ENCODE measurements around the gene NAGPA.

The NAGPA gene

DNA sequence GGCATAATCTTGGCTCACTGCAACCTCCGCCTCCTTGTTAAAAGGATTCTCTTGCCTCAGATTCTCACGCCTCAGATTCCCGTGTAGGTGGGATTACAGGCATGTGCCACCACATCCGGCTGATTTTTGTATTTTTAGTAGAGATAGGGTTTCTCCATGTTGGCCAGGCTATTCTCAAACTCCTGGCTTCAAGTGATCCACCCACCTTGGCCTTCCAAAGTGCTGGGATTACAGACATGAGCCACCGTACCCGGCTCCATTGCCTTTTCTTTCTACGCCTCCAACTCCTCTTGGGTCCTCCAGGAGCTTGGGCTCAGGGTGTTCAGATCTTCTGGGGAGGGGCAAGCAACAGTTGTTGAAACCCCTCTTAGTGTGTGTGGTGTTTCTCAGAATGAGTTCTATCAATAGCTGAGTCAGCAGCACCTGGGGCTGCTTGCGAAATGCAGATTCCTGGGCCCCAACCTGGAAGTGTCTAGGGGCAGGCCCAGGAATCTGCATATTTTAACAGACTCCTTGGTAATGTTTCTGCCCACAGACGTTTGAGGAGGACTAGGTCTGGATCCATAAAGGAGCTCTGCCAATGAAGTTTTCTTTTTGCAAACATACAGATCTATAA, 44.2 kb downstream of the NAGPA start:
- no peak overlapping the region for H3K27ac ChIP-seq
- no peaks in the 10 kb centered on the region for H3K4me1 ChIP-seq (ENCODE audit: control insufficient read depth in 1 of 2, insufficient read depth in 1 of 2, low read depth in 1 of 2, low read length in 1 of 2)
- TF ChIP-seq, protein P1, sequence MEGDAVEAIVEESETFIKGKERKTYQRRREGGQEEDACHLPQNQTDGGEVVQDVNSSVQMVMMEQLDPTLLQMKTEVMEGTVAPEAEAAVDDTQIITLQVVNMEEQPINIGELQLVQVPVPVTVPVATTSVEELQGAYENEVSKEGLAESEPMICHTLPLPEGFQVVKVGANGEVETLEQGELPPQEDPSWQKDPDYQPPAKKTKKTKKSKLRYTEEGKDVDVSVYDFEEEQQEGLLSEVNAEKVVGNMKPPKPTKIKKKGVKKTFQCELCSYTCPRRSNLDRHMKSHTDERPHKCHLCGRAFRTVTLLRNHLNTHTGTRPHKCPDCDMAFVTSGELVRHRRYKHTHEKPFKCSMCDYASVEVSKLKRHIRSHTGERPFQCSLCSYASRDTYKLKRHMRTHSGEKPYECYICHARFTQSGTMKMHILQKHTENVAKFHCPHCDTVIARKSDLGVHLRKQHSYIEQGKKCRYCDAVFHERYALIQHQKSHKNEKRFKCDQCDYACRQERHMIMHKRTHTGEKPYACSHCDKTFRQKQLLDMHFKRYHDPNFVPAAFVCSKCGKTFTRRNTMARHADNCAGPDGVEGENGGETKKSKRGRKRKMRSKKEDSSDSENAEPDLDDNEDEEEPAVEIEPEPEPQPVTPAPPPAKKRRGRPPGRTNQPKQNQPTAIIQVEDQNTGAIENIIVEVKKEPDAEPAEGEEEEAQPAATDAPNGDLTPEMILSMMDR (IDR thresholded peaks at IDR 0.05) = no peak
- H3K27me3 ChIP-seq = peaks cover 61% of the 10 kb centered on the region
- H3K4me3 ChIP-seq (ENCODE audit: low read depth in 1 of 2, low read length in 1 of 2) = no peak overlapping the region
- no peaks in the 10 kb centered on the region for H3K9me3 ChIP-seq
- no peaks in the 10 kb centered on the region for H3K36me3 ChIP-seq

DNA sequence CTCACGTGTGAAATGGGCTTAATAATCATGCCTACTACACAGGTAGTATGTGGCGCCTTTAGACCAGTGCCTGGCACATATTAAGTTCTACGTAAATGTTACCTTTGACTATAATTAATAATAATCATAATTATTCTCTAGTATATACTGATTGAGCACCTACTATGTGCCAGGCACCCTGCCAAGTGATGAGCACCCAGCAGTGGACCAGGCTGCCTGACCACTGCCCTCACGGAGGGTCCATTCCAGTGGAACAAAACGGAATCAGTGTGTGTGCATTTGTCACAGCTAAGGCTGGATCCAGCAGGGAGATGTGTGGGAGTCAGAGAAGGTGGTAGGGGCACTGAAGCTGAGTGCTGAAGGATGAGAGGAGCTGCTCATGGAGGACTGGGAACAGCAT, 45.1 kb downstream of the NAGPA start:
- H3K9me3 ChIP-seq = no peaks in the 10 kb centered on the region
- peaks cover 69% of the 10 kb centered on the region for H3K27me3 ChIP-seq
- TF ChIP-seq, protein P1 (IDR thresholded peaks at IDR 0.05) = no peak
- no peaks in the 10 kb centered on the region for H3K4me1 ChIP-seq (ENCODE audit: control insufficient read depth in 1 of 2, insufficient read depth in 1 of 2, low read depth in 1 of 2, low read length in 1 of 2)
- H3K36me3 ChIP-seq = no peaks in the 10 kb centered on the region
- H3K4me3 ChIP-seq (ENCODE audit: low read depth in 1 of 2, low read length in 1 of 2) = no peak overlapping the region
- H3K27ac ChIP-seq = no peak overlapping the region

DNA sequence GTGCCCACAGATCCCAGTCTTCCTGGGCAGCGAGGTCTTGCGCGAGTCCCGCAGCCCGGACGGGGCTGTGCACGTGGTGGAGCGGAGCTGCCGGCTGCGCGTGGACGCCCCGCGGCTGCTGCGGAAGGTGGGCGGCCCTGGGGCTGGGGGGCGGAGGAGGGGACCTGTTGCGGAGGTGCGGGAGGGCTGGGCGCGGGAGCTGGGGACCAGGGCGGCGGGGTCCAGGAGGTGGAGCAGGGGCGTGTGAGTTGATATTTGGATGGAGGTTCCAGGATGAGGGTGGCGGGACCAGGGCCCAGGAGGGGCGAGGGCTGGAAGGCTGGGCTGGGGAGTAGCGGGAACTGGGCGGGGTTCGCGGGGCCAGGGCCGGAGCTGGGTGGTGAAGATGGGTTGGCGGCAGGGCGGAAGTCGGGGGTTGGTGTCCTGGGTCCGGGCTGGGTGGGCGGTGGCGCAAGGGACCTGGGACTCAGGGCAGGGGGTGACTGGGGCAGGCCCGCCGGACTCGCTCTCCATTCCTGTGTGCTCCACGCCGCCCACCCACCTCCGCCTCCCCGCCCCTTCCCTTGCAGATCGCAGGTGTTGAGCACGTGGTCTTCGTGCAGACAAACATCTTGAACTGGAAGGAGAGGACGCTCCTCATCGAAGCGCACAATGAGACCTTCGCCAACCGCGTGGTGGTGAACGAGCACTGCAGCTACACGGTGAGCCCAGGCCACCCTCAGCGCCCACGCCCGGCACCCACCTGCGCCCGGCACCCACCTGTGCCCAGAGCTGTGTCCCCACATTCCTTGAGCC, 46.0 kb downstream of the NAGPA start:
- Histone ChIP-seq H3K9me3 (no peaks in the 10 kb centered on the region), H3K27me3 (peaks cover 69% of the 10 kb centered on the region), H3K27ac (no peak overlapping the region), H3K4me1 (ENCODE audit: control insufficient read depth in 1 of 2, insufficient read depth in 1 of 2, low read depth in 1 of 2, low read length in 1 of 2) (no peaks in the 10 kb centered on the region), H3K36me3 (no peaks in the 10 kb centered on the region), H3K4me3 (ENCODE audit: low read depth in 1 of 2, low read length in 1 of 2) (no peak overlapping the region)
- TF ChIP-seq, protein P1 (IDR thresholded peaks at IDR 0.05) = no peak

DNA sequence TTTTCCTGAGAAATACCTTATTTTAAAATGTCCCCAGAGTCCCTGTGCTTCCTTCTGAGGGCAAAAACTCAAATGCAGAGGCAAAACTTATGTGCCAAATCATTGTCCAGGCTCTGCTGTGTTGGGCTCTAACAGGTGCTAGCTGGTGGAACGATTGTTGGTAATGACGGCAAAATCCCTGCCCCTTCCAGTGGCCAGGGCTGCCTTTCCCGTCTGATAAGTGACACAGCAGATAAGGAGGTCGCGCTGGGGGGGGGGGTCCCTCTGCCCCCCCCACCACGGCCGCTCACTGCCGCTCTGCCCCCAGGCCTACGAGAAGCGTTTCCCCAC, 46.5 kb downstream of the NAGPA start:
- TF ChIP-seq, protein P1 (IDR thresholded peaks at IDR 0.05) = no peak
- no peaks in the 10 kb centered on the region for H3K36me3 ChIP-seq
- H3K27ac ChIP-seq = no peak overlapping the region
- H3K4me3 ChIP-seq (ENCODE audit: low read depth in 1 of 2, low read length in 1 of 2) = no peak overlapping the region
- H3K4me1 ChIP-seq (ENCODE audit: control insufficient read depth in 1 of 2, insufficient read depth in 1 of 2, low read depth in 1 of 2, low read length in 1 of 2) = no peaks in the 10 kb centered on the region
- peaks cover 74% of the 10 kb centered on the region for H3K27me3 ChIP-seq
- H3K9me3 ChIP-seq = no peaks in the 10 kb centered on the region

- H3K36me3 ChIP-seq = no peaks in the 10 kb centered on the region
- TF ChIP-seq, protein P1 (IDR thresholded peaks at IDR 0.05) = no peak
- H3K4me3 ChIP-seq (ENCODE audit: low read depth in 1 of 2, low read length in 1 of 2) = no peak overlapping the region
- H3K4me1 ChIP-seq (ENCODE audit: control insufficient read depth in 1 of 2, insufficient read depth in 1 of 2, low read depth in 1 of 2, low read length in 1 of 2) = no peaks in the 10 kb centered on the region
- H3K27me3 ChIP-seq = peaks cover 85% of the 10 kb centered on the region
- no peaks in the 10 kb centered on the region for H3K9me3 ChIP-seq
- no peak overlapping the region for H3K27ac ChIP-seq
Observed at GRCh38 chr16:4984174-4984990, 49.4 kb downstream of the NAGPA start.
